Liver (tissue), 3 donors: ENCODE data around the gene ORC6.

Source experiments
- ATF3 ChIP-seq: IDR thresholded peaks from 2 replicates; pipeline ENCODE4 v1.6.1; 2016; ENCODE audit warnings: antibody characterized with exemption
- FOXA1 ChIP-seq: IDR thresholded peaks from 2 replicates; pipeline ENCODE4 v1.6.1; 2016; ENCODE audit warnings: antibody characterized with exemption
- GABPA ChIP-seq, 2 donors: IDR thresholded peaks in 1 of 2; conservative IDR thresholded peaks in 1 of 2; 2 replicates each; pipeline ENCODE4 v1.6.1; 2016; ENCODE audit warnings: antibody characterized with exemption in 2 of 2, mild to moderate bottlenecking in 1 of 2, moderate library complexity in 1 of 2
- JUND ChIP-seq, 2 donors: IDR thresholded peaks; 2 replicates each; pipeline ENCODE4 v1.6.1; 2016; ENCODE audit warnings: antibody characterized with exemption in 2 of 2
- NR2F2 ChIP-seq: IDR thresholded peaks from 2 replicates; pipeline ENCODE4 v1.6.1; 2016; ENCODE audit warnings: antibody characterized with exemption
- RAD21 ChIP-seq, 2 donors: IDR thresholded peaks; 2 replicates each; pipeline ENCODE4 v1.6.1; 2016; ENCODE audit warnings: antibody characterized with exemption in 2 of 2, mild to moderate bottlenecking in 2 of 2
- SP1 ChIP-seq: IDR thresholded peaks from 2 replicates; pipeline ENCODE4 v1.6.1; 2018; ENCODE audit warnings: antibody characterized with exemption, mild to moderate bottlenecking
- TAF1 ChIP-seq: conservative IDR thresholded peaks from 2 replicates; pipeline ENCODE4 v1.6.1; 2016; ENCODE audit warnings: antibody characterized with exemption, mild to moderate bottlenecking
- YY1 ChIP-seq: IDR thresholded peaks from 2 replicates; pipeline ENCODE4 v1.6.1; 2016; ENCODE audit warnings: antibody characterized with exemption, mild to moderate bottlenecking
- TF ChIP-seq, protein P1 (sequence below): fragments of 150-350 bp; IDR thresholded peaks from 2 replicates; pipeline ENCODE4 v1.5.1; 2017; ENCODE audit warnings: improper control_type of control experiment, low read depth, low read length; ENCODE audit not compliant: missing input control
- TF ChIP-seq, protein P2 (sequence below): IDR thresholded peaks from 2 replicates; pipeline ENCODE4 v1.6.1; 2016; ENCODE audit warnings: antibody characterized with exemption, mild to moderate bottlenecking
- TF ChIP-seq, protein P3 (sequence below): IDR thresholded peaks from 2 replicates; pipeline ENCODE4 v1.6.1; 2016; ENCODE audit warnings: antibody characterized with exemption
- donor health status: healthy.
- donor health status: healthy.

GRCh38 chr16:46739934-46740333 is 50.5 kb downstream of the ORC6 start:
- TF ChIP-seq, protein P1, sequence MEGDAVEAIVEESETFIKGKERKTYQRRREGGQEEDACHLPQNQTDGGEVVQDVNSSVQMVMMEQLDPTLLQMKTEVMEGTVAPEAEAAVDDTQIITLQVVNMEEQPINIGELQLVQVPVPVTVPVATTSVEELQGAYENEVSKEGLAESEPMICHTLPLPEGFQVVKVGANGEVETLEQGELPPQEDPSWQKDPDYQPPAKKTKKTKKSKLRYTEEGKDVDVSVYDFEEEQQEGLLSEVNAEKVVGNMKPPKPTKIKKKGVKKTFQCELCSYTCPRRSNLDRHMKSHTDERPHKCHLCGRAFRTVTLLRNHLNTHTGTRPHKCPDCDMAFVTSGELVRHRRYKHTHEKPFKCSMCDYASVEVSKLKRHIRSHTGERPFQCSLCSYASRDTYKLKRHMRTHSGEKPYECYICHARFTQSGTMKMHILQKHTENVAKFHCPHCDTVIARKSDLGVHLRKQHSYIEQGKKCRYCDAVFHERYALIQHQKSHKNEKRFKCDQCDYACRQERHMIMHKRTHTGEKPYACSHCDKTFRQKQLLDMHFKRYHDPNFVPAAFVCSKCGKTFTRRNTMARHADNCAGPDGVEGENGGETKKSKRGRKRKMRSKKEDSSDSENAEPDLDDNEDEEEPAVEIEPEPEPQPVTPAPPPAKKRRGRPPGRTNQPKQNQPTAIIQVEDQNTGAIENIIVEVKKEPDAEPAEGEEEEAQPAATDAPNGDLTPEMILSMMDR = no peak
- TF ChIP-seq NR2F2 (no peak), TAF1 (no peak), RAD21 (IDR thresholded peaks at IDR 0.05) (no peak), JUND (IDR thresholded peaks at IDR 0.05) (no peak), SP1 (no peak), FOXA1 (no peak), ATF3 (no peak), GABPA (IDR thresholded peaks at IDR 0.05 in 1 of 2, conservative IDR thresholded peaks at IDR 0.05 in 1 of 2) (no peak), YY1 (no peak)
- TF ChIP-seq, protein P2, sequence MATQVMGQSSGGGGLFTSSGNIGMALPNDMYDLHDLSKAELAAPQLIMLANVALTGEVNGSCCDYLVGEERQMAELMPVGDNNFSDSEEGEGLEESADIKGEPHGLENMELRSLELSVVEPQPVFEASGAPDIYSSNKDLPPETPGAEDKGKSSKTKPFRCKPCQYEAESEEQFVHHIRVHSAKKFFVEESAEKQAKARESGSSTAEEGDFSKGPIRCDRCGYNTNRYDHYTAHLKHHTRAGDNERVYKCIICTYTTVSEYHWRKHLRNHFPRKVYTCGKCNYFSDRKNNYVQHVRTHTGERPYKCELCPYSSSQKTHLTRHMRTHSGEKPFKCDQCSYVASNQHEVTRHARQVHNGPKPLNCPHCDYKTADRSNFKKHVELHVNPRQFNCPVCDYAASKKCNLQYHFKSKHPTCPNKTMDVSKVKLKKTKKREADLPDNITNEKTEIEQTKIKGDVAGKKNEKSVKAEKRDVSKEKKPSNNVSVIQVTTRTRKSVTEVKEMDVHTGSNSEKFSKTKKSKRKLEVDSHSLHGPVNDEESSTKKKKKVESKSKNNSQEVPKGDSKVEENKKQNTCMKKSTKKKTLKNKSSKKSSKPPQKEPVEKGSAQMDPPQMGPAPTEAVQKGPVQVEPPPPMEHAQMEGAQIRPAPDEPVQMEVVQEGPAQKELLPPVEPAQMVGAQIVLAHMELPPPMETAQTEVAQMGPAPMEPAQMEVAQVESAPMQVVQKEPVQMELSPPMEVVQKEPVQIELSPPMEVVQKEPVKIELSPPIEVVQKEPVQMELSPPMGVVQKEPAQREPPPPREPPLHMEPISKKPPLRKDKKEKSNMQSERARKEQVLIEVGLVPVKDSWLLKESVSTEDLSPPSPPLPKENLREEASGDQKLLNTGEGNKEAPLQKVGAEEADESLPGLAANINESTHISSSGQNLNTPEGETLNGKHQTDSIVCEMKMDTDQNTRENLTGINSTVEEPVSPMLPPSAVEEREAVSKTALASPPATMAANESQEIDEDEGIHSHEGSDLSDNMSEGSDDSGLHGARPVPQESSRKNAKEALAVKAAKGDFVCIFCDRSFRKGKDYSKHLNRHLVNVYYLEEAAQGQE = no peak
- TF ChIP-seq, protein P3, sequence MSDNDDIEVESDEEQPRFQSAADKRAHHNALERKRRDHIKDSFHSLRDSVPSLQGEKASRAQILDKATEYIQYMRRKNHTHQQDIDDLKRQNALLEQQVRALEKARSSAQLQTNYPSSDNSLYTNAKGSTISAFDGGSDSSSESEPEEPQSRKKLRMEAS = no peak
